ENCODE measurements around the gene PPP2R5E.
A peak's percentile ranks its signal among the peaks of the same experiment; 100 is the strongest.

PPP2R5E gene

DNA sequence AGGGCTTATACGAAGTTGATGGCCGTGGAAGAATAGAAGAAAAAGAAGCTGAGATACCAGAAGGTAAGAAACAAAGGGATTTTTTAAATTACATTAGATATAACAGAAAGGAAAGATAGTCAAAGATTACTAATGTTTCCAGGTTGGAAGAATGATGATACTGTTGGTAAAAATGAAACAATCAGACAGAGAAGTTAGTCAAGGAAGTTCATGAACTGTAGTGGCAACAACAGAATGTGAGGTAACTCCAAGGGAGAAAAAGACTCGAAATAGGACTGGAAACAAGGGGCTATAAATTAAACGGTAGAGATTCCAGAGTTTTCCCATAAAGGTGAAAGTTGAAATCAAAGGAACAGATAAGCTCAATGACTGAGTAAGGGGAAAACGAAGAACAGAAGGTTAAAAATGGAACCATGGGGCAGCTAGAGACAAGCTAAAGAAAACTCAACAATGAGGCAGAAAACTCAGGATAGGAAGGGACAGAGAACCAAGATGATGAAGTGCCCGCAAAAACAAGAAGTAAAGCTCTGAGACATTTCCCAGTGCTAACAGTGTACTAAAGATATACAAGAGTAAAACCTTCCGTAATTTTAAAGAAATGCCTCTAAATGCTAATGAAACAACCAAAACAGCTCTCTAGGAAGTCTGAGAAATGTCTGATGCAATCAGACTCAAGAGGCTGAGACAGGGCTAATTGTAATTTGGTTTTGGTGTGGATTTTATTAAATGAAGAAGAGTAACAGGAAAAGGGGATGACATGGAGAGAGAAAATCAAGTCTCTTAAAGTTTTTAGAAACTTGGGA is 70.0 kb downstream of the PPP2R5E start:
- Mint-ChIP-seq H3K27ac (no peak overlapping the region), H3K36me3 (ENCODE audit: low read depth) (peaks cover 3% of the 10 kb centered on the region), H3K4me3 (no peak overlapping the region), H3K4me1 (ENCODE audit: low read depth) (peaks cover 39% of the 10 kb centered on the region), H3K9me3 (no peaks in the 10 kb centered on the region), H3K27me3 (ENCODE audit: low read depth) (no peaks in the 10 kb centered on the region)

DNA sequence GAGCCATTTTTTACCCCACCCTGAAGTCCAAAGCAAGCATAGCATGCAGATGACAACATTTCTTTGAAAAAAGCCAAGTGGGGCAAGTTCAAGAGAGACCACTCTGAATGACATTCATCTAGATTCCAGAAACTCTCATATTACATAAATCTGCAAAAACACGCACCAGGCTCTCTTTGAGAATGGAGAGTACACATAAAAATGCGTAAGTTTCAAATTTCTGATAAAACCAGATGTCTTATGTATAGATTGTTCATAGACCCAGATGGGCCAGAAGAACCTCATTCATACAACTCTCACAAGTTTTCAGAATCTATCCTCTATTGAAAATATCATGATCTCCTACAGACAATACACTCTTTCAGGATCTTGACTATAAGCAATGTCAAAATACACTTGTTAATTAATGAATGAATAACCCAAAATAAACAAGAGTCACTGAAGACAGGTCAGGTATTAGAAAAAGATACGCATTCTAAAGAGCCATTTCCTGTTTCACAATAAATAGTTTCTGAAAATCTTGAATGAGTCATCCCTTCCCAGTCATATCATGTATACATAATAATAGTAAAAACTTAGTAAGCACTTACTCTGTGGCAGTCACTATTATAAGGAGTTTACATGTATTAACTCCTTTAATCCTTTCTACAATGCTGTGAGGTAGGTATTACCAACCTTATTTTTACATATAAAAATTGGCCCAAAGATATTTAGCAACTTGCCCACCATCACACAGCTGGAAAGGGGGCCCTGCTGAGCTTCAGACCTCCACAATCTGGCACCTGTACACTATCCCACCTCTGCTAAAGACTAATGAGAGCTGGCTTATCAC is 72.0 kb downstream of the PPP2R5E start:
- Mint-ChIP-seq H3K27me3 (ENCODE audit: low read depth) (no peaks in the 10 kb centered on the region), H3K4me1 (ENCODE audit: low read depth) (peaks cover 38% of the 10 kb centered on the region), H3K4me3 (peak overlapping the region; percentile 33), H3K27ac (peak overlapping the region; percentile 67), H3K9me3 (no peaks in the 10 kb centered on the region), H3K36me3 (ENCODE audit: low read depth) (peaks cover 3% of the 10 kb centered on the region)

DNA sequence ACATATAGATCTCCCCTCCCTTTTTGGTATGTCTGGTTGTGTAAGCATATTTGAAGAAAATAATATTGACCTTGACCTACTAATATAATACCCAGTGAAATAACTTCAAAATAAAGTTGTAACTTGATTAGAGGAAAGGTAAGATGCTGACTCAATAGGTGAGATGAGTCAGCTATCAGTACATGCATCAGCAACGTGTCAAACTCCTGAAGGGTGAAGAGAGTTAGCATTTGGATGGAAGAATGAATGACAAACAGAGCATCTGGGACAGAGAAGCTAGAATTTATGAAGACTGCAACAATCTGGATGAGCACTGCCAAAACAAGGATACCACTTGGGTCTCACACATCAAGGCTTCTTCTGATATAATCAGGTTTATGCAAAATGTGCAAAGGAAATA is 74.9 kb downstream of the PPP2R5E start:
- peaks cover 35% of the 10 kb centered on the region for H3K4me1 Mint-ChIP-seq (ENCODE audit: low read depth)

DNA sequence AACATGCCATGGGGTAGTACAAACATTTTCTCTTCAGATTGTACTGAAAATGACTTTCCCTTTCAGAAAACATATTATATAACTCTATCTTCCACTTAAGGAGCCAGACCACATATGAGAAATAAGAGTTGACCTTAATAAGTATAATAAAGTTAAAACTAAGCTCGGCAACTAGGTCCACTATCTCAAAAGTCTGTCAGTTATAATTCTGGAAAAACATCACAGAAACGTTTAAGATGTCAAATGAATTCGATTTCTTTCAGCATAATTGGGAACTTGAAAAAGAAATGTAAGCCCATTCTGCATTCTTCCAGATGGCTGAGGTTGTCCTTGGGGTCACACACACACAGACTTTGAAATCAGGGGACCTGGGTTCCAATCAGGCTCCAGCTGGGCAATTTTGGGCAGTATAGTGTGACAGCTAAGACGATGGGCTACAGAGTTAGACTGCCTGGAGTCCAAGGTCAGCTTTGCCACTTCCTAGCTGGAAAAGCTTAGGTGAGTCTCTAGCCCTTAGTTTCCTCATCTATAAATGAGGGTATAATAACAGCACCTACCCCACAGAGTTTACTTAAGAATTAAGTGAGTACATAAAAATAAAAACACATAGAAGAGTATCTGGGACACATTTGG is 75.6 kb downstream of the PPP2R5E start:
- no peak overlapping the region for H3K27ac Mint-ChIP-seq
- no peaks in the 10 kb centered on the region for H3K9me3 Mint-ChIP-seq
- no peaks in the 10 kb centered on the region for H3K27me3 Mint-ChIP-seq (ENCODE audit: low read depth)
- peaks cover 2% of the 10 kb centered on the region for H3K36me3 Mint-ChIP-seq (ENCODE audit: low read depth)
- H3K4me1 Mint-ChIP-seq (ENCODE audit: low read depth), result peaks cover 35% of the 10 kb centered on the region
- H3K4me3 Mint-ChIP-seq, result no peak overlapping the region

More for the DNA sequence above, 74.9 kb downstream of the PPP2R5E start:
- no peak overlapping the region for H3K4me3 Mint-ChIP-seq
- no peaks in the 10 kb centered on the region for H3K27me3 Mint-ChIP-seq (ENCODE audit: low read depth)
- H3K9me3 Mint-ChIP-seq, result no peaks in the 10 kb centered on the region
- H3K36me3 Mint-ChIP-seq (ENCODE audit: low read depth), result peaks cover 2% of the 10 kb centered on the region
- H3K27ac Mint-ChIP-seq, result no peak overlapping the region

GRCh38 chr14:63465347-63465746 is 77.8 kb downstream of the PPP2R5E start:
- Mint-ChIP-seq H3K9me3 (no peaks in the 10 kb centered on the region), H3K36me3 (ENCODE audit: low read depth) (peaks cover 6% of the 10 kb centered on the region), H3K27ac (no peak overlapping the region), H3K4me3 (no peak overlapping the region), H3K27me3 (ENCODE audit: low read depth) (no peaks in the 10 kb centered on the region), H3K4me1 (ENCODE audit: low read depth) (peaks cover 24% of the 10 kb centered on the region)

- Mint-ChIP-seq H3K9me3 (no peaks in the 10 kb centered on the region), H3K4me1 (ENCODE audit: low read depth) (peaks cover 5% of the 10 kb centered on the region), H3K36me3 (ENCODE audit: low read depth) (peaks cover 6% of the 10 kb centered on the region), H3K27me3 (ENCODE audit: low read depth) (no peaks in the 10 kb centered on the region), H3K4me3 (no peak overlapping the region), H3K27ac (no peak overlapping the region)
These were observed 82.4 kb downstream of the PPP2R5E start for GRCh38 chr14:63460680-63461369.

GRCh38 chr14:63459738-63460137 is 83.4 kb downstream of the PPP2R5E start:
- H3K4me1 Mint-ChIP-seq (ENCODE audit: low read depth), result peaks cover 8% of the 10 kb centered on the region
- peaks cover 6% of the 10 kb centered on the region for H3K36me3 Mint-ChIP-seq (ENCODE audit: low read depth)

GRCh38 chr14:63457498-63457897 is 85.7 kb downstream of the PPP2R5E start:
- Mint-ChIP-seq H3K27me3 (ENCODE audit: low read depth) (no peaks in the 10 kb centered on the region), H3K9me3 (no peaks in the 10 kb centered on the region), H3K36me3 (ENCODE audit: low read depth) (peaks cover 9% of the 10 kb centered on the region), H3K4me1 (ENCODE audit: low read depth) (peaks cover 4% of the 10 kb centered on the region), H3K27ac (no peak overlapping the region), H3K4me3 (no peak overlapping the region)

More at GRCh38 chr14:63459738-63460137, 83.4 kb downstream of the PPP2R5E start:
- H3K9me3 Mint-ChIP-seq, result no peaks in the 10 kb centered on the region
- H3K27ac Mint-ChIP-seq, result no peak overlapping the region
- no peak overlapping the region for H3K4me3 Mint-ChIP-seq
- H3K27me3 Mint-ChIP-seq (ENCODE audit: low read depth), result no peaks in the 10 kb centered on the region

DNA sequence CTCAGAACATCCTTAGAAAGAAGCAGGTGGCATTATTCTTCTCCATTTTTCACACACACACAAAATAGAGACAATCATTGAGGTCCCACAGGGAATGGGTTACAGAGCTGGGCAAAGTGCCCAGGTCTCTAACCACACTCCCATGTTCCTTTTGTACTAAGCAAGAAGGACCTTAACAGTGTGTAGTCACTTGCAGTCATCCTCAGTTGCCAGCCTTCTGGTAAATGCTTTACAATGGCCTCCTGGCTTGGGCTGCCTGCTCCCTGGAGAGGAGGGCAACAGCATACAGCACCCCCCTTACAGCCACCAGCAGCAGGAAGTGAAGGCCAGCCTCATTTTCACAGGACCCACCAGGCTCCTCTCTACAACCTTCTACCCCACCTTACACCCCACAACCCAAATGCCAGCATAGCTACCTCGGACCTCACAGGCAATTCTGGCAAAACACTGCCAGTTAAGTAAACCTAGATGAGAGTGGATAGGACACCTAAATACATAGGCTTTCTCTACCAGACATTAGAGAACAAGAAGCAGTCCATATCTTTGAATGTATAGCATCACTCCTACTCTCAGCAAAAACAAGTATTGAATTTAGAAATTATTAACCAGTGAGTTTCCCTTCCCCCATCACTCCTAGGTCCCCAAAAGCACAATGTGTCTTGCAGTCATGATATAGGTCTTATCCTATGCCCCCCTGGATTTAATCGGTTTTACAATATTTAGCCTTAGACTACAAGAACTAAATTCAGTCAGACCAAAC is 88.1 kb downstream of the PPP2R5E start:
- Mint-ChIP-seq H3K27me3 (ENCODE audit: low read depth) (no peaks in the 10 kb centered on the region), H3K9me3 (no peaks in the 10 kb centered on the region), H3K4me3 (no peak overlapping the region), H3K4me1 (ENCODE audit: low read depth) (peaks cover 6% of the 10 kb centered on the region), H3K36me3 (ENCODE audit: low read depth) (peaks cover 10% of the 10 kb centered on the region), H3K27ac (no peak overlapping the region)

DNA sequence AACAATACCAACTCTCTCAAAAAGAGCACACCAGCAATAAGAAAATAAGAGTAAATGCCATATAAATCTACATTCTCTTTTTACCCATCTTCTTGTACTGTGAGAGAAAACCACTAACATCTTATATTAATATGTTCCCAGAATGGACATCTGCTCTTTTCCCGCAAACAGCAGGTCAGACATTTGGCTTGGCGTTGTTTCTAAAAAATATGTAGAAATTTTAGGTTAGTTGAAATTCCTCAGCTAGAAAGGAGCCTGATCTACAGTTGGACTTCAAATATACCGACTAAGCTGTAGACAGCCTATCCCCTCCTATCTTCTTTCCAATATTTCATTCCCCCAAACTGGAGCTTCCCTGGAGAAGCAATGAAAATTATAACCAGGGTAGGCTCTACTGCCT is 88.7 kb downstream of the PPP2R5E start:
- H3K27me3 Mint-ChIP-seq (ENCODE audit: low read depth), result no peaks in the 10 kb centered on the region
- peaks cover 10% of the 10 kb centered on the region for H3K36me3 Mint-ChIP-seq (ENCODE audit: low read depth)
- no peaks in the 10 kb centered on the region for H3K9me3 Mint-ChIP-seq
- no peak overlapping the region for H3K4me3 Mint-ChIP-seq
- H3K27ac Mint-ChIP-seq, result no peak overlapping the region
- peaks cover 6% of the 10 kb centered on the region for H3K4me1 Mint-ChIP-seq (ENCODE audit: low read depth)

- Mint-ChIP-seq H3K4me1 (ENCODE audit: low read depth) (peaks cover 9% of the 10 kb centered on the region), H3K27me3 (ENCODE audit: low read depth) (no peaks in the 10 kb centered on the region), H3K9me3 (no peaks in the 10 kb centered on the region), H3K27ac (no peak overlapping the region), H3K36me3 (ENCODE audit: low read depth) (peaks cover 10% of the 10 kb centered on the region), H3K4me3 (no peak overlapping the region)
These were observed 89.7 kb downstream of the PPP2R5E start for GRCh38 chr14:63453443-63453936.

- H3K9me3 Mint-ChIP-seq, result no peaks in the 10 kb centered on the region
- peaks cover 7% of the 10 kb centered on the region for H3K4me1 Mint-ChIP-seq (ENCODE audit: low read depth)
- H3K36me3 Mint-ChIP-seq (ENCODE audit: low read depth), result peaks cover 10% of the 10 kb centered on the region
- no peaks in the 10 kb centered on the region for H3K27me3 Mint-ChIP-seq (ENCODE audit: low read depth)
- H3K4me3 Mint-ChIP-seq, result no peak overlapping the region
- no peak overlapping the region for H3K27ac Mint-ChIP-seq
These were observed 90.4 kb downstream of the PPP2R5E start for GRCh38 chr14:63452796-63453195.

- Mint-ChIP-seq H3K4me1 (ENCODE audit: low read depth) (peaks cover 4% of the 10 kb centered on the region), H3K9me3 (no peaks in the 10 kb centered on the region), H3K4me3 (no peak overlapping the region), H3K27me3 (ENCODE audit: low read depth) (no peaks in the 10 kb centered on the region), H3K27ac (no peak overlapping the region), H3K36me3 (ENCODE audit: low read depth) (peaks cover 15% of the 10 kb centered on the region)
These were observed 94.3 kb downstream of the PPP2R5E start for GRCh38 chr14:63448841-63449240.
